ENCODE data around the gene PLXDC2.

GRCh38 chr10:19860107-19860506, 43.9 kb downstream of the PLXDC2 start:
- TF ChIP-seq CTCF (IDR thresholded peaks at IDR 0.05) (no peak), POLR2A (IDR thresholded peaks at IDR 0.05) (no peak)

Measured in Peyer's patch (tissue), 4 donors.